Measurements from ENCODE around the gene COL1A2. TPM values are rescaled to one million over a fixed set of nuclear protein-coding genes. Genes with fewer than 3 reads are reported as not detected.

COL1A2 gene
- total RNA-seq, 1 experiment from 2014 or later: 3.0 TPM

DNA sequence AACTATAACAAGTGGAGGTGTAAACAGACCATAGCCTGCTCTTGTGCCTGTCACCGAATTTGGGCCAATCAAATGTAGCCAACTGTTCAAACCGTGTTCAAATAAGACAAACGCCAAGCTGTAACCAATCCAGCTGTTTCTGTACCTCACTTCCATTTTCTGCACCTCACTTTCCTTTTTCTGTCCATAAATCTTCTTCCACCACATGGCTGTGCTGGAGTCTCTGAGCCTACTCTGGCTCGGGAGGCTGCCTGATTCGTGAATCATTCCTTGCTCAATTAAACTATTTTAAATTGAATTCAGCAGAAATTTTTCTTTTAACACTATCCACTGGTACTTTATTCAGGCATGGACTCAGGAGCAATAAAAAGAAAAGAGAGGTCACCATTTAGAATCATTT is 29.9 kb upstream of the COL1A2 start:
- no peaks in the 10 kb centered on the region for H3K9me3 ChIP-seq (ENCODE audit: control insufficient read depth in 1 of 2, insufficient read depth in 1 of 2, low read depth in 1 of 2, low read length in 2 of 2)
- intact Hi-C loops (cut with micrococcal nuclease): no loop called here

More for the DNA sequence above, 29.9 kb upstream of the COL1A2 start:
- no peaks in the 10 kb centered on the region for H3K36me3 ChIP-seq (ENCODE audit: control insufficient read depth in 1 of 2, insufficient read depth in 2 of 2, low read length in 2 of 2)
- ChIA-PET RAD21 (ENCODE audit: low non-redundant PET in 1 of 2, low total read pairs in 2 of 2, uncharacterized antibody in 2 of 2, unreplicated experiment in 2 of 2) (no interaction called here), POLR2A (no interaction called here), CTCF (no interaction called here)
- no peak overlapping the region for H3K4me3 ChIP-seq (replicated peaks in 1 of 2; ENCODE audit: low read depth in 1 of 2, low read length in 2 of 2)
- H4K20me1 ChIP-seq (ENCODE audit: insufficient read depth): no peaks in the 10 kb centered on the region
- ATAC-seq (no peak), DNase-seq (ENCODE audit: low read depth, low spot score) (no peak)
- H3K27ac ChIP-seq (ENCODE audit: low read depth, low read length): no peak overlapping the region
- no peak overlapping the region for H3K9ac ChIP-seq (ENCODE audit: low read length)
- TF ChIP-seq CBX3 (IDR thresholded peaks at IDR 0.05; ENCODE audit: low read depth) (no peak), EGR1 (IDR thresholded peaks at IDR 0.05; ENCODE audit: low read depth) (no peak), YY1 (IDR thresholded peaks at IDR 0.05; ENCODE audit: extremely low read depth, insufficient replicate concordance, low read depth, low read length) (no peak), EZH2 (IDR thresholded peaks at IDR 0.05) (no peak), SIN3A (IDR thresholded peaks at IDR 0.05; ENCODE audit: low read depth) (no peak), FOSL1 (IDR thresholded peaks at IDR 0.05; ENCODE audit: low read depth) (no peak), JUND (IDR thresholded peaks at IDR 0.05) (no peak), EZH2phosphoT487 (IDR thresholded peaks at IDR 0.05; ENCODE audit: borderline replicate concordance) (no peak), SP1 (IDR thresholded peaks at IDR 0.05; ENCODE audit: low read depth) (no peak)
- TF ChIP-seq, protein P1, sequence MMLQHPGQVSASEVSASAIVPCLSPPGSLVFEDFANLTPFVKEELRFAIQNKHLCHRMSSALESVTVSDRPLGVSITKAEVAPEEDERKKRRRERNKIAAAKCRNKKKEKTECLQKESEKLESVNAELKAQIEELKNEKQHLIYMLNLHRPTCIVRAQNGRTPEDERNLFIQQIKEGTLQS (IDR thresholded peaks at IDR 0.05): no peak
- TF ChIP-seq, protein P2, sequence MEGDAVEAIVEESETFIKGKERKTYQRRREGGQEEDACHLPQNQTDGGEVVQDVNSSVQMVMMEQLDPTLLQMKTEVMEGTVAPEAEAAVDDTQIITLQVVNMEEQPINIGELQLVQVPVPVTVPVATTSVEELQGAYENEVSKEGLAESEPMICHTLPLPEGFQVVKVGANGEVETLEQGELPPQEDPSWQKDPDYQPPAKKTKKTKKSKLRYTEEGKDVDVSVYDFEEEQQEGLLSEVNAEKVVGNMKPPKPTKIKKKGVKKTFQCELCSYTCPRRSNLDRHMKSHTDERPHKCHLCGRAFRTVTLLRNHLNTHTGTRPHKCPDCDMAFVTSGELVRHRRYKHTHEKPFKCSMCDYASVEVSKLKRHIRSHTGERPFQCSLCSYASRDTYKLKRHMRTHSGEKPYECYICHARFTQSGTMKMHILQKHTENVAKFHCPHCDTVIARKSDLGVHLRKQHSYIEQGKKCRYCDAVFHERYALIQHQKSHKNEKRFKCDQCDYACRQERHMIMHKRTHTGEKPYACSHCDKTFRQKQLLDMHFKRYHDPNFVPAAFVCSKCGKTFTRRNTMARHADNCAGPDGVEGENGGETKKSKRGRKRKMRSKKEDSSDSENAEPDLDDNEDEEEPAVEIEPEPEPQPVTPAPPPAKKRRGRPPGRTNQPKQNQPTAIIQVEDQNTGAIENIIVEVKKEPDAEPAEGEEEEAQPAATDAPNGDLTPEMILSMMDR (IDR thresholded peaks at IDR 0.05 in 2 of 3, conservative IDR thresholded peaks at IDR 0.05 in 1 of 3; ENCODE audit: borderline replicate concordance in 1 of 3, insufficient read depth in 1 of 3, low read depth in 2 of 3, low read length in 2 of 3): no peak
- TF ChIP-seq, protein P3, sequence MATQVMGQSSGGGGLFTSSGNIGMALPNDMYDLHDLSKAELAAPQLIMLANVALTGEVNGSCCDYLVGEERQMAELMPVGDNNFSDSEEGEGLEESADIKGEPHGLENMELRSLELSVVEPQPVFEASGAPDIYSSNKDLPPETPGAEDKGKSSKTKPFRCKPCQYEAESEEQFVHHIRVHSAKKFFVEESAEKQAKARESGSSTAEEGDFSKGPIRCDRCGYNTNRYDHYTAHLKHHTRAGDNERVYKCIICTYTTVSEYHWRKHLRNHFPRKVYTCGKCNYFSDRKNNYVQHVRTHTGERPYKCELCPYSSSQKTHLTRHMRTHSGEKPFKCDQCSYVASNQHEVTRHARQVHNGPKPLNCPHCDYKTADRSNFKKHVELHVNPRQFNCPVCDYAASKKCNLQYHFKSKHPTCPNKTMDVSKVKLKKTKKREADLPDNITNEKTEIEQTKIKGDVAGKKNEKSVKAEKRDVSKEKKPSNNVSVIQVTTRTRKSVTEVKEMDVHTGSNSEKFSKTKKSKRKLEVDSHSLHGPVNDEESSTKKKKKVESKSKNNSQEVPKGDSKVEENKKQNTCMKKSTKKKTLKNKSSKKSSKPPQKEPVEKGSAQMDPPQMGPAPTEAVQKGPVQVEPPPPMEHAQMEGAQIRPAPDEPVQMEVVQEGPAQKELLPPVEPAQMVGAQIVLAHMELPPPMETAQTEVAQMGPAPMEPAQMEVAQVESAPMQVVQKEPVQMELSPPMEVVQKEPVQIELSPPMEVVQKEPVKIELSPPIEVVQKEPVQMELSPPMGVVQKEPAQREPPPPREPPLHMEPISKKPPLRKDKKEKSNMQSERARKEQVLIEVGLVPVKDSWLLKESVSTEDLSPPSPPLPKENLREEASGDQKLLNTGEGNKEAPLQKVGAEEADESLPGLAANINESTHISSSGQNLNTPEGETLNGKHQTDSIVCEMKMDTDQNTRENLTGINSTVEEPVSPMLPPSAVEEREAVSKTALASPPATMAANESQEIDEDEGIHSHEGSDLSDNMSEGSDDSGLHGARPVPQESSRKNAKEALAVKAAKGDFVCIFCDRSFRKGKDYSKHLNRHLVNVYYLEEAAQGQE (IDR thresholded peaks at IDR 0.05; ENCODE audit: low read depth): no peak
- TF ChIP-seq, protein P4, sequence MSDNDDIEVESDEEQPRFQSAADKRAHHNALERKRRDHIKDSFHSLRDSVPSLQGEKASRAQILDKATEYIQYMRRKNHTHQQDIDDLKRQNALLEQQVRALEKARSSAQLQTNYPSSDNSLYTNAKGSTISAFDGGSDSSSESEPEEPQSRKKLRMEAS (IDR thresholded peaks at IDR 0.05): no peak
- TF ChIP-seq, protein P5, sequence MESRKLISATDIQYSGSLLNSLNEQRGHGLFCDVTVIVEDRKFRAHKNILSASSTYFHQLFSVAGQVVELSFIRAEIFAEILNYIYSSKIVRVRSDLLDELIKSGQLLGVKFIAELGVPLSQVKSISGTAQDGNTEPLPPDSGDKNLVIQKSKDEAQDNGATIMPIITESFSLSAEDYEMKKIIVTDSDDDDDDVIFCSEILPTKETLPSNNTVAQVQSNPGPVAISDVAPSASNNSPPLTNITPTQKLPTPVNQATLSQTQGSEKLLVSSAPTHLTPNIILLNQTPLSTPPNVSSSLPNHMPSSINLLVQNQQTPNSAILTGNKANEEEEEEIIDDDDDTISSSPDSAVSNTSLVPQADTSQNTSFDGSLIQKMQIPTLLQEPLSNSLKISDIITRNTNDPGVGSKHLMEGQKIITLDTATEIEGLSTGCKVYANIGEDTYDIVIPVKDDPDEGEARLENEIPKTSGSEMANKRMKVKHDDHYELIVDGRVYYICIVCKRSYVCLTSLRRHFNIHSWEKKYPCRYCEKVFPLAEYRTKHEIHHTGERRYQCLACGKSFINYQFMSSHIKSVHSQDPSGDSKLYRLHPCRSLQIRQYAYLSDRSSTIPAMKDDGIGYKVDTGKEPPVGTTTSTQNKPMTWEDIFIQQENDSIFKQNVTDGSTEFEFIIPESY (IDR thresholded peaks at IDR 0.05; ENCODE audit: extremely low read depth, insufficient replicate concordance, low read length): no peak
- BruUV-seq (replicated peaks): no TSS peak
- H3K4me1 ChIP-seq (ENCODE audit: control insufficient read depth in 1 of 2, insufficient read depth in 2 of 2, low read length in 2 of 2): no peaks in the 10 kb centered on the region
- no peaks in the 10 kb centered on the region for H3K27me3 ChIP-seq (ENCODE audit: insufficient read depth, low read length)
- H2AFZ ChIP-seq (ENCODE audit: low read depth, low read length, poor library complexity, severe bottlenecking): no peak overlapping the region
- no peaks in the 10 kb centered on the region for H3K9me2 ChIP-seq (ENCODE audit: insufficient read depth)
- no peak overlapping the region for H3K4me2 ChIP-seq (ENCODE audit: low read length)
- no peaks in the 10 kb centered on the region for H3K79me2 ChIP-seq (ENCODE audit: insufficient read depth, low read length)

Measured in HCT116 (cell line).